Ascending aorta (tissue), 2 donors: ENCODE results near the gene RNF144B. TPM values are rescaled to one million over a fixed set of nuclear protein-coding genes. Genes with fewer than 3 reads are reported as not detected.
A peak's percentile ranks its signal among the peaks of the same experiment; 100 is the strongest.

Source experiments
- DNase-seq, 2 donors: peaks; one replicate each; pipeline ENCODE4 v3.0.0-alpha.2; 2019; ENCODE audit warnings: low spot score in 2 of 2
- H3K27ac ChIP-seq, 2 donors: fragments of 200-600 bp; sonication (generic); one replicate each; pipeline ENCODE4 v1.5.1; 2016 to 2017; ENCODE audit warnings: mild to moderate bottlenecking in 1 of 2
- H3K27me3 ChIP-seq: fragments of 200-600 bp; sonication (generic); one replicate; pipeline ENCODE4 v1.5.1; 2017
- H3K36me3 ChIP-seq, 2 donors: fragments of 200-600 bp; sonication (generic); one replicate each; pipeline ENCODE4 v1.5.1; 2016
- H3K4me1 ChIP-seq, 2 donors: fragments of 200-600 bp; sonication (generic); one replicate each; pipeline ENCODE4 v1.5.1; 2016 to 2017; ENCODE audit warnings: mild to moderate bottlenecking in 1 of 2
- H3K4me3 ChIP-seq, 2 donors: fragments of 200-600 bp; sonication (generic); one replicate each; pipeline ENCODE4 v1.5.1; 2016 to 2017; ENCODE audit warnings: mild to moderate bottlenecking in 1 of 2
- H3K9me3 ChIP-seq, 2 donors: fragments of 200-600 bp; sonication (generic); one replicate each; pipeline ENCODE4 v1.5.1; 2016
- CTCF ChIP-seq, 3 experiments: fragments of 200-600 bp in 2 of 3; fragments of 450-650 bp in 1 of 3; sonication (generic) in 2 of 3; IDR thresholded peaks; one replicate each; pipeline ENCODE4 v1.5.1; 2016 to 2019; ENCODE audit warnings: antibody characterized with exemption in 3 of 3, mild to moderate bottlenecking in 1 of 3, moderate library complexity in 1 of 3
- intact Hi-C: fragments of 100-400 bp; cut with DNase I; formaldehyde crosslinking; loops from one replicate; pipeline ENCODE4 v1.15.1; 2023
- total RNA-seq: library from RNA; depleted of rRNA; stranded (reverse); fragments of >200 nt; gene quantifications from one replicate; pipeline ENCODE4 v1.1.0, GENCODE V29; 2016

RNF144B gene
- total RNA-seq, 1 donor from 2014 or later = 52.3 TPM

- intact Hi-C loops = loop anchor here (1.0 to 5.0 kb wide), 4 partner anchors 72 to 240 kb away; partner anchors contain the start of genes DEK and RNF144B
- TF ChIP-seq CTCF (IDR thresholded peaks at IDR 0.05) = no peak
These were observed 117.1 kb downstream of the RNF144B start for GRCh38 chr6:18504232-18504596.

GRCh38 chr6:18506382-18507017, 119.3 kb downstream of the RNF144B start:
- DNase-seq = no peak
- Histone ChIP-seq H3K27ac (no peak overlapping the region), H3K27me3 (no peaks in the 10 kb centered on the region), H3K4me3 (no peak overlapping the region), H3K4me1 (peaks cover 0 to 4% of the 10 kb centered on the region in 2 donors), H3K9me3 (no peaks in the 10 kb centered on the region), H3K36me3 (no peaks in the 10 kb centered on the region)
- no peak for TF ChIP-seq CTCF (IDR thresholded peaks at IDR 0.05)
- intact Hi-C loops = no loop called here

More at GRCh38 chr6:18504232-18504596, 117.1 kb downstream of the RNF144B start:
- no peaks in the 10 kb centered on the region for H3K4me1 ChIP-seq
- no peaks in the 10 kb centered on the region for H3K36me3 ChIP-seq
- H3K27ac ChIP-seq = no peak overlapping the region
- no peaks in the 10 kb centered on the region for H3K9me3 ChIP-seq
- H3K27me3 ChIP-seq = no peaks in the 10 kb centered on the region
- H3K4me3 ChIP-seq = peak overlapping the region in 1 of 2 donors; percentile 55
- DNase-seq = no peak

- Histone ChIP-seq H3K4me3 (no peak overlapping the region), H3K9me3 (no peaks in the 10 kb centered on the region), H3K4me1 (peaks cover 0 to 4% of the 10 kb centered on the region in 2 donors), H3K27ac (no peak overlapping the region), H3K36me3 (no peaks in the 10 kb centered on the region), H3K27me3 (no peaks in the 10 kb centered on the region)
- TF ChIP-seq CTCF (IDR thresholded peaks at IDR 0.05) = no peak
- intact Hi-C loops = no loop called here
- DNase-seq = no peak
These were observed 119.9 kb downstream of the RNF144B start for GRCh38 chr6:18507018-18507415.

DNA sequence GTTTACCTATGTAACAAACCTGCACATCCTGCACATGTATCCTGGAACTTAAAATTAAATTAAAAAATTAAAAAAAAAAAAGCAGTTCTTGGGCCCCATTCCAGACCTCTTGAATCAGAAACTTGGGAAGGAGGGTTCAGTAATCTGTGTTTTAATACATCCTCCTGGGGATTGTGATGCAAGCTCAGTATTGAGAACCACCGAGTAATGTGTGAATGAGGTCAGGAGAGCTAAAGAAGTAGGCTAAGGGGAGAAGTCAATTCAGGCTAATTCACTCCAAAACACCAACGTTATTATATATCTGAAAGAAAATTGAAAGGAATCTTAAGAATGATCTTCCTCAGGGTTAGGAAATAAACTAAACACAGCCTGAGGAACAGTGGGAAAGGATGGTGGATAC, 120.4 kb downstream of the RNF144B start:
- H3K27ac ChIP-seq = no peak overlapping the region
- no peaks in the 10 kb centered on the region for H3K27me3 ChIP-seq
- peaks cover 0 to 4% of the 10 kb centered on the region in 2 donors for H3K4me1 ChIP-seq
- intact Hi-C loops = no loop called here
- DNase-seq = no peak
- no peaks in the 10 kb centered on the region for H3K36me3 ChIP-seq
- no peak overlapping the region for H3K4me3 ChIP-seq
- TF ChIP-seq CTCF (IDR thresholded peaks at IDR 0.05) = no peak
- no peaks in the 10 kb centered on the region for H3K9me3 ChIP-seq

- H3K9me3 ChIP-seq = no peaks in the 10 kb centered on the region
- no peaks in the 10 kb centered on the region for H3K27me3 ChIP-seq
- H3K4me3 ChIP-seq = no peak overlapping the region
- peak overlapping the region; percentile 65 to 73 for H3K27ac ChIP-seq
- no peaks in the 10 kb centered on the region for H3K36me3 ChIP-seq
- no peak for DNase-seq
- intact Hi-C loops = no loop called here
- no peak for TF ChIP-seq CTCF (IDR thresholded peaks at IDR 0.05)
- peaks cover 0 to 4% of the 10 kb centered on the region in 2 donors for H3K4me1 ChIP-seq
These were observed 122.9 kb downstream of the RNF144B start for GRCh38 chr6:18509871-18510643.
